PC-3 (cell line): ENCODE measurements around the gene VEGFB. TPM values are rescaled to one million over a fixed set of nuclear protein-coding genes. Genes with fewer than 3 reads are reported as not detected.

ENCODE experiments used
- ATAC-seq: fragments of 200-7000 bp; cut with Tn5 transposase; 2 replicates; pipeline ENCODE4 v1.9.1; 2020; ENCODE audit warnings: mild to moderate bottlenecking, moderate library complexity
- BruUV-seq: library from RNA; stranded (reverse); fragments of 400-500 nt; replicated peaks from 2 replicates; lab custom pipeline; 2021; lab: Mats Ljungman, UMichigan
- CTCF ChIA-PET: fragments of 300-600 bp; sonication (Branson Sonifier 250); formaldehyde crosslinking; loops from one replicate; lab custom pipeline; 2022; ENCODE audit warnings: antibody characterized with exemption; lab: Charles Lee
- POLR2A ChIA-PET: fragments of 300-600 bp; sonication (Branson Sonifier 250); formaldehyde crosslinking; loops from one replicate; lab custom pipeline; 2022; ENCODE audit warnings: antibody characterized with exemption; ENCODE audit not compliant: unreplicated experiment; lab: Charles Lee
- DNase-seq: peaks from one replicate; pipeline ENCODE4 v3.0.0-alpha.2; 2015
- H2AFZ ChIP-seq: fragments of 300-600 bp; sonication (generic); 2 replicates; pipeline ENCODE4 v1.6.0; 2016; ENCODE audit warnings: antibody characterized with exemption, low read length
- H3F3A ChIP-seq: fragments of 300-600 bp; sonication (generic); one replicate; pipeline ENCODE4 v1.6.0; 2017; ENCODE audit warnings: antibody characterized with exemption, low read length, control low read depth, mild to moderate bottlenecking; ENCODE audit not compliant: unreplicated experiment
- H3K27ac ChIP-seq: fragments of 300-600 bp; sonication (generic); 2 replicates; pipeline ENCODE4 v1.5.1; 2016; ENCODE audit warnings: mild to moderate bottlenecking, low read length
- H3K27me3 ChIP-seq: fragments of 300-600 bp; sonication (generic); 2 replicates; pipeline ENCODE4 v1.6.1; 2016; ENCODE audit warnings: low read length, mixed read lengths
- H3K36me3 ChIP-seq: fragments of 300-600 bp; sonication (generic); 2 replicates; pipeline ENCODE4 v1.6.1; 2016; ENCODE audit warnings: low read depth, mixed run types, low read length, mixed read lengths
- H3K4me1 ChIP-seq: fragments of 300-600 bp; sonication (generic); 2 replicates; pipeline ENCODE4 v1.5.1; 2016; ENCODE audit warnings: low read length; ENCODE audit not compliant: insufficient read depth
- H3K4me2 ChIP-seq: fragments of 300-600 bp; sonication (generic); 2 replicates; pipeline ENCODE4 v1.6.0; 2016; ENCODE audit warnings: low read length
- H3K4me3 ChIP-seq: fragments of 300-600 bp; sonication (generic); 2 replicates; pipeline ENCODE4 v1.5.1; 2016; ENCODE audit warnings: mild to moderate bottlenecking, low read length, mixed read lengths
- H3K79me2 ChIP-seq: fragments of 300-600 bp; sonication (generic); 2 replicates; pipeline ENCODE4 v1.6.1; 2017; ENCODE audit warnings: low read length, mixed read lengths
- H3K9ac ChIP-seq: fragments of 300-600 bp; sonication (generic); 2 replicates; pipeline ENCODE4 v1.6.0; 2016; ENCODE audit warnings: mild to moderate bottlenecking, low read length
- H3K9me2 ChIP-seq: fragments of 300-600 bp; sonication (generic); replicated peaks from 2 replicates; pipeline ENCODE4 v1.6.1; 2016; ENCODE audit warnings: mixed run types, low read length, mixed read lengths
- H3K9me3 ChIP-seq: fragments of 300-600 bp; sonication (generic); 2 replicates; pipeline ENCODE4 v1.6.1; 2016; ENCODE audit warnings: low read length, mixed read lengths
- H4K20me1 ChIP-seq: fragments of 300-600 bp; sonication (generic); 2 replicates; pipeline ENCODE4 v1.6.1; 2016; ENCODE audit warnings: low read length, mixed read lengths
- EZH2 ChIP-seq: fragments of 300-600 bp; sonication (generic); IDR thresholded peaks from one replicate; pipeline ENCODE4 v1.6.1; 2017; ENCODE audit warnings: antibody characterized with exemption, mild to moderate bottlenecking, low read length; ENCODE audit not compliant: unreplicated experiment
- intact Hi-C: fragments of 100-400 bp; cut with micrococcal nuclease; formaldehyde crosslinking; loops from 2 replicates; pipeline ENCODE4 v1.9.0; 2023
- total RNA-seq: library from RNA; depleted of rRNA; stranded (reverse); fragments of >200 nt; gene quantifications from 2 replicates; pipeline ENCODE4 v1.2.3, GENCODE V29; 2014
- TF ChIP-seq, protein P1 (sequence below): fragments of 300-600 bp; sonication (generic); conservative IDR thresholded peaks from 2 replicates; pipeline ENCODE4 v1.5.1; 2017; ENCODE audit warnings: antibody characterized with exemption, low read depth, mild to moderate bottlenecking, low read length

VEGFB gene
- total RNA-seq, 1 experiment from 2014 or later, result 39.4 TPM

DNA sequence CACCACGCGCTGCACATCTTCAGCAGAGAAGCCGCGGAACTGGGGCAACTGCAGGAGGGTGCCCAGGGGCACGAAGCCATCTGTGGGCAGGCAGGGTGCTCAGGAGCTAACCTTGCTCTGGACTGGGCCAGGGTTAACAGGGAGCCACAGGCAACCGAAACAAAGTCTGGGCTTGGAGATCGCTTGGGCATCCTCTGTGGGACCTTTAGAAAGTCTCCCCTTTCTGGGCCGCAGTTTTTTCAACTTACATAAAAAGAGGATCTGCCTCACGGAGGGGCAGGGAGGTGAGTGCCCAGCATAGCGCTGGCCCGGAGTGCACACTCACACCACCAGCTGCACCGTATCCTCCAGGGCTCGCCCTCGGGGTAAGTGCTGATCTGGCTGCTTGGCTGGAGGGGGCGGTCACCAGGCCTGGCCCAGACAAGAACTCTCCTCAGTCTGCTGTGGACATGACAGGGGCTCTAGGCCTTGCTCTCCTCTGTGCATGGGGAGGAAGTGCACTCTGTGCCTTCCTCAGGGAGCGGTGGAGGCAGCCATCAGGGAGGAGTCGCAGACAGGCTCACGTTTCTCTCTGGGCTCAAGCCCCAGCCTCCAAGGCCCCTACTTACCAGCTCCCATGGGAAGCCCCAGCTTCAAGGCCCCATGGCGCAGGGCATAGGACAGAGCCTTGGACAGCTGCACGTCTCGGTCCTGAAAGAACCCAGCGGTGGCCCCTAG is 9.3 kb upstream of the VEGFB start:
- Histone ChIP-seq H3K4me3 (peak overlapping the region; percentile 83), H3K27me3 (no peaks in the 10 kb centered on the region), H4K20me1 (no peaks in the 10 kb centered on the region), H3F3A (no peaks in the 10 kb centered on the region), H3K9me2 (no peaks in the 10 kb centered on the region), H3K4me2 (peak overlapping the region; percentile 97), H3K9me3 (no peaks in the 10 kb centered on the region), H3K36me3 (0 out of 2 replicates have a peak, but pooled peaks cover 3% of the 10 kb centered on the region), H3K4me1 (peaks cover 34% of the 10 kb centered on the region), H3K79me2 (peaks cover 21% of the 10 kb centered on the region), H3K9ac (no peak overlapping the region; the same call in 1 of the 2 replicates), H2AFZ (no peak overlapping the region), H3K27ac (no peak overlapping the region)
- ATAC-seq (no peak), DNase-seq (no peak)
- no peak for TF ChIP-seq EZH2
- TF ChIP-seq, protein P1, sequence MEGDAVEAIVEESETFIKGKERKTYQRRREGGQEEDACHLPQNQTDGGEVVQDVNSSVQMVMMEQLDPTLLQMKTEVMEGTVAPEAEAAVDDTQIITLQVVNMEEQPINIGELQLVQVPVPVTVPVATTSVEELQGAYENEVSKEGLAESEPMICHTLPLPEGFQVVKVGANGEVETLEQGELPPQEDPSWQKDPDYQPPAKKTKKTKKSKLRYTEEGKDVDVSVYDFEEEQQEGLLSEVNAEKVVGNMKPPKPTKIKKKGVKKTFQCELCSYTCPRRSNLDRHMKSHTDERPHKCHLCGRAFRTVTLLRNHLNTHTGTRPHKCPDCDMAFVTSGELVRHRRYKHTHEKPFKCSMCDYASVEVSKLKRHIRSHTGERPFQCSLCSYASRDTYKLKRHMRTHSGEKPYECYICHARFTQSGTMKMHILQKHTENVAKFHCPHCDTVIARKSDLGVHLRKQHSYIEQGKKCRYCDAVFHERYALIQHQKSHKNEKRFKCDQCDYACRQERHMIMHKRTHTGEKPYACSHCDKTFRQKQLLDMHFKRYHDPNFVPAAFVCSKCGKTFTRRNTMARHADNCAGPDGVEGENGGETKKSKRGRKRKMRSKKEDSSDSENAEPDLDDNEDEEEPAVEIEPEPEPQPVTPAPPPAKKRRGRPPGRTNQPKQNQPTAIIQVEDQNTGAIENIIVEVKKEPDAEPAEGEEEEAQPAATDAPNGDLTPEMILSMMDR, result no peak
- intact Hi-C loops, result no loop called here
- ChIA-PET POLR2A (no interaction called here), CTCF (no interaction called here)
- BruUV-seq, result no TSS peak

DNA sequence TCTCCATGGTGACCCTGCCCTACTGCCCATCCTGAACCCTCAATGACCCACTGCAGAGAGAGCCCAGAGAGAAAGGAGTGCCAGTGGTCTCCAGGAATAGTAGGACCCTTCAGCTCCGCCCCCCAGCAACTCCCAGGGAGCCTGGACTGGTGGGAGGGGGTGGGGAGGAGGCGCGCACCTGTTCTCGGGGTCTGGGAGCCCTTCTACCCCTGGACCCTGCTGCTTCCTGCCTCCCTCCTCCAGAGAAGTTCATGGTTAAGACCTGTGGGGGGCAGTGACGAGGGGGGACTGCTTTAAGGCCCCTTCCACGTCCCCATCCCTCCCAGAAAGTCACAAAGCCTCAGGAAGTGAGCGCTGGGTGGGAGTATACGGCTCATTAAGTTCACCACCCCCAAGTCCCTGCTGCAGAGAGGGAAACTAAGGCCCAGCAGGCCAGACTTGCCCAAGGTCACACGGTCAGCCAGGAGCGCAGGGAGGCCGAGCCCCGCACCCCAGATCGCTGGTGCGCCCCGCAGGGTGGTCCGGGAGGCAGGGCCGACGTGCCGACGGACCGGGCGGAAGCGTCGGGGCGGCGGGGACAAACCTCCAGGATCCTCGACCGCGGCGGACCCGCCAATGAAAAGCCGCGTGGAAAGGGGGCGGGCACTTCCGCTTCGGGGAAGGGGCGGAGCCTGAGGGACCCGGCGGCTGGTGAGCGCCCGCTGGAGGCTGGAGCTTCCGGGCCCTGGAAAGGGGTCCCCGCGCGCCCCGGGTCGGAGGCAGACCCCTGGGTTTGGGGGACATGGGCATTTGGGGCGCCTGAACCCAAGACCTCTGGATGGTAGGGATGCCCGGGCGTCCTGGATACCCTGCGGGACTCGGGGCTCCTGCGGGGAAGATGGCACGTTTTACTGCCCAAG is 8.5 kb upstream of the VEGFB start, which contains the start of the genes NUDT22 and TRPT1:
TSS of gene NUDT22 (plus strand) at position 667 of the 899 bp plus-strand sequence. CDS start 379 bp downstream, outside the sequence.
TSS of gene TRPT1 (minus strand) at position 579 of the 899 bp plus-strand sequence. CDS start at position 253, 326 bp downstream.
- Histone ChIP-seq H3K4me1 (peaks cover 35% of the 10 kb centered on the region), H4K20me1 (no peaks in the 10 kb centered on the region), H3K4me2 (peak within 1 kb of the TSS; percentile 97), H2AFZ (peak within 1 kb of the TSS; percentile 92), H3K27ac (no peak within 1 kb of the TSS), H3K27me3 (no peaks in the 10 kb centered on the region), H3K4me3 (peak within 1 kb of the TSS; percentile 83), H3K9ac (peak within 1 kb of the TSS; percentile 79), H3K9me3 (no peaks in the 10 kb centered on the region), H3K9me2 (no peaks in the 10 kb centered on the region), H3F3A (no peaks in the 10 kb centered on the region), H3K36me3 (0 out of 2 replicates have a peak, but pooled peaks cover 3% of the 10 kb centered on the region), H3K79me2 (peaks cover 23% of the 10 kb centered on the region)
- TF ChIP-seq, protein P1, result peak; percentile 49
- TF ChIP-seq EZH2, result no peak
- BruUV-seq, result TSS peak; percentile 62
- DNase-seq (peak; percentile 88), ATAC-seq (peak; percentile 68)
- intact Hi-C loops, result loop anchor here (1.0 kb wide), 1 partner anchor 22 kb away; no protein-coding TSS in a partner anchor
- CTCF ChIA-PET, result interaction anchor here (0.7 to 2.0 kb wide), 2 partner anchors 21 to 424 kb away, joined by 3 to 9 read pairs; no protein-coding TSS in a partner anchor
- POLR2A ChIA-PET, result interaction anchor here (1.2 kb wide), 1 partner anchor 19 kb away, joined by 5 read pairs; no protein-coding TSS in a partner anchor
